UCSD-AML1 (cell line): Measurements from ENCODE around the gene COP1.

ENCODE experiments used
- DNase-seq: peaks from one replicate; lab custom pipeline; 2025; ENCODE audit not compliant: unreplicated experiment; lab: John Stamatoyannopoulos, UW

Gene COP1

GRCh38 chr1:175902281-175902680 lies 304.8 kb downstream of the COP1 start:
- no peak for DNase-seq

GRCh38 chr1:175901076-175901836 lies 305.8 kb downstream of the COP1 start:
- no peak for DNase-seq

- DNase-seq = no peak
Measured at GRCh38 chr1:175900171-175900570, 306.9 kb downstream of the COP1 start.

- no peak for DNase-seq
Measured at GRCh38 chr1:175895966-175896365, 311.1 kb downstream of the COP1 start.
